ENCODE measurements around the gene BLM.

- TF ChIP-seq POLR2A (IDR thresholded peaks at IDR 0.05) (no peak), POLR2AphosphoS5 (IDR thresholded peaks at IDR 0.05) (no peak), CTCF (IDR thresholded peaks at IDR 0.05) (no peak)
Observed at GRCh38 chr15:90860942-90861675, 144.0 kb downstream of the BLM start.
